CD4-positive, alpha-beta T cell treated with Interleukin-15 for 4 hours (primary cell): ENCODE measurements around the gene ICOSLG.
"Not testable (repeated sequence)": the region's sequence is repeated elsewhere in the genome, so short reads cannot be mapped to it uniquely, and the experiment has no call there.

Experiments
- DNase-seq: peaks from one replicate; pipeline ENCODE4 v3.0.0-alpha.2; 2020; ENCODE audit warnings: low spot score

ICOSLG gene

DNA sequence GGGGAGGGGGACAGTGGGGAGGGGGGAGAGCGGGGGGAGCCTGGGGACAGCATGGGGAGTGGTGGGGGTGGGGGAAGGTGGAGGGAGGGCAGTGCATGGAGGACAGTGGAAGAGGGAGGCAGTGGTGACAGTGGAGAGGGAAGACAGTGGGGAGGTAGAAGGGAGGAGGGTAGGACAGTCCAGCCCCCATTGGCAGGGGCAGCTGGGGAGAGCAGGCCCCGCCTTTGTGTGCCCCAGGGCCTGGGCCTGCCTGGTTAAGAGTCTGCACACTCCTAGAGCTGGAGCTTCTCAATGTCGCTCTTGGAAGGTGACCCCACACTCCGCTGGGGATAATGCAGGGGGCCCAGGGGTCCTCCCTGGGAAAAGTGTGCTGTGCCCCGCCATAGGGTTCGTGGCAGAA, 15.1 kb downstream of the ICOSLG start:
- not testable (repeated sequence) for DNase-seq

DNA sequence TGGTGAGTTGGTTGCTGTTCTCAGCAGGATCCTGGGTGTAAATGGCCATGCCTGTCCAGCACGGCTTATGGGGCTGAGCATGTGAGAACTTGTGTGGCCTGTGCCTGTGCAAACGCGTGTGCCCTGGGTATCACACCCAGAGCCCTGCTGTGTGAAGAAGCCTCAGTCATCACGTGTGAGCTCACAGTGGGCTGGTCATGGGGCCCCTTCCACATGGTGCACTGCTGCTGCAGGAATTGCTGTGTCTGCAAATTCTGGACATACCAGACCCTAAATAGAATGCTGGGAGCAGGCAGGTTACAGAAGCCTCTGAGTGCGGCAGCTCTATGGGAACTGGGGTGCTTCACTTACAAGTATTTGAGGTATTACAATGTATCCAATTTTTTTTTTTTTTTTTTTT, 17.4 kb downstream of the ICOSLG start:
- DNase-seq: not testable (repeated sequence)

DNA sequence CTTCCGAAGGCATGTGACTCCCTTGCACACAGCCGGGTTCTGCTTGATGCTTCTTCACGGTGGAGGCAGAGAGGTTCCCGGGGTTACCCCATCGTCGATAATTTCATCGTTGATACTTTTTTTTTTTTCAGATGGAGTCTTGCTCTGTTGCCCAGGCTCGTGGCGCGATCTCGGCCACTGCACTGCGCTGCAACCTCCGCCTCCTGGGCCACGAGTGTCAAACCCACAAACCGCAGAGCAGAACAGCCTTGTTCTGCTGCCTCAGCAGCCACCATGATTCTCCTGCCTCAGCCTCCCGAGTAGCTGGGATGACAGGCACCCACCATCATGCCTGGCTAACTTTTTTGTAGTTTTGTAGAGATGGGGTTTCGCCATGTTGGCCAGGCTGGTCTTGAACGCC, 20.1 kb downstream of the ICOSLG start:
- DNase-seq: not testable (repeated sequence)

DNA sequence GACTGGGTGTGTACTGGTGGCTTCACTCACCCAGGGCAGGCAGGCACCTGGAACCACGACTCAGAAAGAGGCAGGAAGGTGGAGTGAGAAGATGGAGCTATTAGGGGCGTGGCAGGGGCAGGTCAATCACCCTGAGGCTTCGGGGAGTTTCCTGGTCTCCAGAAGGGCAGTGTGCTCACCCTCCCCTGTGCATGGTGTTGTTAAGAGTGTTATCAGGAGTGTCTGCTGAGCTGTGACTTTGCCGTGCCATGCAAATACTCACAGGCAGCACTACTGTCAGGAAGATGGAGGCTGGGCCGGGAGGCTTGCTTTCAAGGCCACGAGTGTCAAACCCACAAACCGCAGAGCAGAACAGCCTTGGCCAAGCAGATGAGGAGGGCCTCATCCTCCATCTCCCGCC, 22.3 kb downstream of the ICOSLG start:
- DNase-seq: not testable (repeated sequence)

DNA sequence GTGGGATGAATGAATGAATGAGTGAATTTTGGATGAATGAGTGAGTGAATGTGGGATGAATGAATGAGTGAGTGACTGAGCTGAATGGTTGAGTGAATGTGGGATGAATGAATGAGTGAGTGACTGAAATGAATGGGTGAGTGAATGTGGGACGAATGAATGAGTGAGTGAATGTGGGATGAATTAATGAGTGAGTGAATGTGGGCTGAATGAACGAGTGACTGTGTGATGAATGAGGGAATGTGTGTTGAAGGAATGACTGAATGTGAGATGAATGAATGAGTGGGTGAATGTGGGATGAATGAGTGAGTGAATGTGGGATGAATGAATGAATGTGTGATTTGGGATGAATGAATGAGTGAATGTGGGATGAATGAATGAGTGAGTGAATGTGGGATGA, 28.8 kb downstream of the ICOSLG start:
- DNase-seq: not testable (repeated sequence)

DNA sequence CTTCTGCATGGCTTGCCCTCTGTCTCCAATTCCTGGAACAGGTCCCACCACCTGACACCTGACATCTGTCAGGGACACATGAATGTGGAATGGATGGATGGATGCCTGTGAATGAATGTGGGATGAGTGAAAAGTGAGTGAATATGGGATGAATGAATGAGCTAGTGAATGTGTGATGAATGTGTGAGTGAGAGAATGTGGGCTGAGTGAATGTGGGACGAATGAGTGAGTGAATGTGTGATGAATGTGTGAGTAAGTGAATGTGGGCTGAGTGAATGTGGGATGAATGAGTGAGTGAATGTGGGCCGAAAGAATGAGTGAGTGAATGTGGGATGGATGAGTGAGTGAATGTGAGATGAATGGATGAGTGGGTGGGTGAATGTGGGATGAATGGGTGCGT, 29.2 kb downstream of the ICOSLG start:
- DNase-seq: not testable (repeated sequence)

DNA sequence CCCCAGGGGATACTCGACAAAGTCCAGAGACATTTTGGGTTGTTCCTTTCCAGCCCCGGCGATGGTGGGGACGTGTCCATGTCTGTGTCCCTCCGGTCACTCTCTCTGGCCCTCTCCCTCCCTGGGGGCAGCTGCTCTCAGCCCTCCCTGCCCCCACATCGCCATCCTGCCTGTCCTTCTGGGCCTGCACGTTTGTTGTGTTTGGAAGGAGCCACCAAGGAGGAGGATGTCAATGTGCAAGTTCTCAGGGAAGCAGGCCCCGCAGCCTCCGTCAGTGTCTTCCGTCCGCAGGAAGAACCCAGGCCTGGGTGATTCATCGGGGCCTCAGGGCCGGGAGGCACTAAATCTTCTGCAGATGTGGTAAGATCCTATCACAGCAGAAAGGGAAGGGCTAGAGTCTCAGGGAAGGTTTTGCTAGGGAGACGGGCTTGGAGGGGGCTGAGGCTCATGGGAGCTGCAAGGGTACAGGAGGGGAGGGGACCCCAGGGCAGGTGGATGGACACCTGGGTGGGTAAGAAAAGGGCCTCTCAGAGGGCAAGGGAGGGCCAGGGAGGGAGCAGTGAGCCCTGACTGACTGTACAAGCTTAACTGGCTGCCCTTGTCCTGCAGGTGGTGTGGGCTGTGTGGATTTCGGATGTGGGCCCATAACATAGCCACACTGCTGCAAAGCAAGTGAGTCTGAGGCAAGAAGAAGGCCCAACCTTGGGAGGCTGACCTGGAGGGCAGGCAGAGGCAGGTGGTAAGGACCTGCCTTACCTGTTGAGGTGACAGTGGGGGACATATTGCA, 32.7 kb downstream of the ICOSLG start:
- not testable (repeated sequence) for DNase-seq

DNA sequence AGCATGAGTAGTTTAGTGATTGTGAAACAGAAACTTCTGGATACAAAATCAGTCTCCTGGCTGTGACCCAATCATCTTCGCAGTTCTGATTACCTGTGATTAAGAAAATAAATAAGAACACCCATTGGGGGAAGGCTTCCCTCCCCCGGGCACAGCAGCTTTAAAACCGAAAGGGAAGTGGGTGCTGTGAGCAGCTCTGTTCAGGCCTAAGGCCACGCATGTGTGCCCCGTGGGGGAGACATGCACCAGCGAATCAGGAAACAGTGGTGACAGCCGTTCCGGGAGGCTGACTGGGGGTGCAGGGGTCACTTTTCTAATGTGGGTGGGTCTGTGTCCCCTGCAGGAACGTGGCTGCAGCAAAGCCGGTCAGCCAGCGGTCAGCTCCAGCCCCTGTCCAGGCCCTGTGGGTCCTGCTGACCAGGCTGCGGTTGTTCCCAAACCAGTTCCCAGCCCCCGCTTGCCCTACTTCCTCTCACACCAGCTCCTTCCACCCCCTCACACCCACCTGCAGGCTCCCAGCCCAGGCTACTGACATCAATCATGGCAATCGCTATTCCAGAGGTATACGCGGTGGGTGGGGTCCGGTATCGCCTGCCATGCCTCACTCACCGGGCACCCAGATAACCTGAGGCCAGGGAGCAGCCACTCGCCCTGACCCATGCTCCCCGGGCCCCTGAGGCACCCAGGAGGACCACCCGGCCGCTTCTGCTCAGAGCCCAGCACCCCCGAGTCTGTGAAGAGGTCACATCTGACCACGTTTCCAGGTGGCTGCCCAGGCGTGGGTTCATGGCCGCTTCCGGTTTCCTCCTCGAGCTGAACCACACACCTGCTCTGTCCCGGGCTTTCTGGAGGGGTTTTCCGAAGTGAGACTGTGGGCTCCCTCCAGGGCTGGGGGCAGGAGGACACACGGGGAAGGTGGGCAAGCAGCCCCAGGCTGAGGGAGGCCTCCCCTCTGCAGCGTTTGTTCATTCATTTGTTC, 33.8 kb downstream of the ICOSLG start:
- not testable (repeated sequence) for DNase-seq

DNA sequence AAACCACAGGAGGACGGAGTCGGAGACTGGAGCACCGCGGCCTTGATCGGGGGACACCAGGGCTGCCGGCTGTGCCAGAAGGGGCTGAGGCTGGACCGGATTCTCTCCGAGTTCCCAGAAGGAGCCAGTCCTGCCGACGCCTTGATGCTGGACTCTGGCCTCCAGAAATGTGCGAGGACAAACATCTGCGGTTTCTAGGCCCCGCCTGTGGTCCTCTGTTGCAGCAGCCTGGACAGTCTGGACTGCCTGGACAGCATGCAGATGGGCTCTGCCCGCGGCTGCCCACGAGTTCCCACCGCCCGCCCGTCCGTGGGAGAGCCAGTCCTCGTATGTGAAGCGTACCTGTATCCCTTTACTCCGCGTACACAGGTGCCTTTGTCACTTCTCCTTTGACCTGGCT, 34.6 kb downstream of the ICOSLG start:
- DNase-seq: not testable (repeated sequence)

DNA sequence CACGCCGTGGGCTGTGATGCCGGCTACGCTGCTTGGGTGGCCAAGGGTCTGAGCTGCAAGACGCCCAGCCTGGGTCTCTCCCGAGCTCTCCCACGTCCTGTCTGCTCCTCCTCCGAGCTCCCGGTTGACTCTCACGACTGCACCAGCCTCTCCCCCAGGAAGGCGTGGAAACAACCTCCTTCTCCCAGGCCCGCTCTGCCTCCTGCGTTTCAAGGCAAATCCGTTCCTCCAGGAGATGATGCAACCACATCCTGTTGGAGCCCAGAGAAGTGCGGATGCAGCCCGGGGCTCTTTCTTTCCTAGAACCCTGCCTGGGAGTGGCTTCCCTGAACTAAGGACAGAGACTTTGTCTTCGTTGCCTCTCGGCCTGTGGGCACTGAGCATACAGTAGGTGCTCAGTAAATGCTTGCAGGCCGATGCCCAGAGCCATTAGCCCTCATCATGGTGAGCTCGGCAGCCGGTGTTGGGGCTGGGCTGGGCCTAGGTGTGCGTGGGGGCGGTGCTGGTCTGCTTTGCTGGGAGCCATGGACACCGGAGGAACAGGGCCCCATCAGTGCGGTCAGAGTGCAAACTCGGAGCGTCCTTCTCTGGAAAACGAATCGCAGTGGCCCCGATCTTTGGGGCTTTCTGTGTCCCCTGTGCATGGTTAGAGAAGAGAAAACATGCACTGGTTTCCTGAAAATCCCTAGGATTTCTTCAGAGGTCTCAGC, 38.0 kb downstream of the ICOSLG start:
- not testable (repeated sequence) for DNase-seq

DNA sequence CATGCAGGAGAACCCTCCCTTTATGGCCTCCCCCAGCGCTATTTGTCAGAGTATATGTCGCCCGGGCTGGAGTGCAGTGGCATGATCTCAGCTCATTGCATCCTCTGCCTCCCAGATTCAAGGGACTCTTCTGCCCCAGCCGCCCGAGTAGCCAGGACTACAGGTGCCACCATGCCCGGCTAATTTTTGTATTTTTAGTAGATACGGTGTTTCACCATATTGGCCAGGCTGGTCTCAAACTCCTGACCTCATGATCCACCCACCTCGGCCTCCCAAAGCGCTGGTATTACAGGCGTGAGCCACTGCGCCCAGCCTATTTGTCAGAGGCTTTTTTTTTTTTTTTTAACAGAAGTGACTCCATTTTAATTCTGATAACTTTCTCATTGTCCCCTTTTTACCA, 40.7 kb downstream of the ICOSLG start:
- DNase-seq: not testable (repeated sequence)

DNA sequence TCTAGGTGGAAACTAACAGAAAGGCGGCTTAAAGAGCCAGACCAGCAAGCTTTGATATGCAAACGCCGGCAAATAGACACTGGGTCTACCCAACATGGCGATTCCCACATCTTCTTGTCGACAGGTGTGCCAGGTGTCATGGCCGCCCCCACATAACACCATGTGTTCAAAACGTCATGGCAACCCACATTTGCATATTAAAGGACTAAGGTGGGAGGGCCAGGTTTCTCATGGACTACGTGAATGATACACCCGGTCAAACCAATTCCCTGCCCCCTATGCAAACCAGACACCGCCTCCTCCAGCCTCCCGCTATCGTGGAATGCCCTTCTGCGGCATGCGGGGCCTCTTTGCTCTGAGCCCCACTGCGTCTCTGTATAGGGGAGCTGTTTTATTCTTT, 41.3 kb downstream of the ICOSLG start:
- no peak for DNase-seq

DNA sequence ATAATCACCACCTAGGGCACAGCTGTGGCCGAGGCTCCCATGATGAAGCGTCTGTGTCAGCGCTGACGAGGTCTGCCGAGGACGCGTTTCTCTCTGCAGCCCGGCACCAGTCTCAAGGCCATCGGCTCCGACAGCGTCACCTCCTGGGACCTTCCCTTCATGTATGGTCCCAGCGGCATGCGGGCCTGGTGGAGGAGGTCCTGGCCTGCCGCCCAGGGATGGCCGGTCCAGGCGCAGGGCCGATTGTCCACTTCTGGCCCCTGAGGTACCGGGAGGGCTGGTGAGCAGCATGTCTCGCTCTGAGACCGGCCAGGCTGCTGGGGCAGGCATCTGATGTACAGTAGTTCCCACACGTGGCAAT, 43.6 kb downstream of the ICOSLG start:
- DNase-seq: not testable (repeated sequence)

DNA sequence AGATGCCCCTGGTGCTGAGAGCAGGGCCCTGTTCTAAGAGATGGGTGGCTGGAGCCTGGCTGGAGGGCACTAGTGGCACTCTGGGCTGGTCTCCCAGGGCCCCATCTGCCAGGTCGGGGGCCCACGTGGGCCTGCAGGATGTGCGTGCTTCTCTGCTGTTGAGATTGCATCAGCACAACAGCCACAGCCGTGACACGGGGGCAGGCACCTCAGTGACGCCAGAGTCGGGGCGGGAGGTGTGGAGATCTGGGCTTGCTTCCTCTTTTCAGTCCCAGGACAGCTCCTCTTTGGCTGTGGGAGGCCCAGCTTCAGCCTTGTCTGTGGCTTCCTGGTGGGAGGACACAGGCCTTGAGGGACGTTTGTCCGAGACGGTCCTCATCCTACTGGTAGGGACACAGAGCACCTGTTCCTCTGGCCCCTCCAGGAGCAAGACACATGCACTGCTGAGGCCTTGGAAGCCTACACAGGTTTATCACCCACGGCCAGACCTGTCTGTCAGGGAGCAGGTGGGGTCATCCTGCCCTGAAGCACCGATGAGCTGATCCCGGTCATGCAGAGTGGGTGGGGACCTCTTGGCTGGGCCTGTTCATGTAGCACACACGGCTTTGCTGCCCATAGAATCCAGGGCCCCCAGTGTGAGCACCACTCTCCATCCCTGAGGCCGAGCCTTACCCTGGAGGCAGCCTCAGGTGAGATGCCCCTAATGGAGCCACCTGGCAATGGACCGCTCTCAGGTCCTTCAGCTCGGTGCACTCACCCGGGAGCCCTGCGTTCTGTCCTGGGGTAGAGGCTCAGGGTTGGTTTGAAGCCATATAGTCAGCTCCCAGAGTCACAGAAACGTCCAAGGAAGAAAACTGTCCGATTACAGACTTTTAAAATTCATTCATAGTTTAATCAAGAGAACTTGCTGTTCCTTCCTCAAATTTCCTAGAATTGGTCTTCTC, 44.3 kb downstream of the ICOSLG start:
- peak; percentile 35 for DNase-seq

DNA sequence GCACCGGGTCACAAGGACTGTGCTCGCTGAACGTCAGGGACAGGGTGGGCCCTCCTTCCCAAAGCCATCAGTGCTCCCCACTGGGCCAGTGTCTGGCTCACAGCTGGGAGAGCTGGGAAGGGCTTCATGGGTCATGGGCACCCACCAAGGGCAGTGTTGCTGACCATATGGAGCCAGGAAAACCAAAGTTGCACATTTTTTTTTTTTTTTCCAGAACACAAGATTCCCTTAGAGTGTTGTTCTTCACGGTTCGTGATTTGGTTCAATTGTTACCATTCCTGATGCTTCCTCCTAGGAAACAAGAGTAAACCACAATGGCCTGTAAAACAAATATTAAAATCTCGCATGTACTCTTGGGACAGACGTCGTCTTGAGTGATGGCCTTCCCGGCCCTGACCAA, 45.9 kb downstream of the ICOSLG start:
- not testable (repeated sequence) for DNase-seq

DNA sequence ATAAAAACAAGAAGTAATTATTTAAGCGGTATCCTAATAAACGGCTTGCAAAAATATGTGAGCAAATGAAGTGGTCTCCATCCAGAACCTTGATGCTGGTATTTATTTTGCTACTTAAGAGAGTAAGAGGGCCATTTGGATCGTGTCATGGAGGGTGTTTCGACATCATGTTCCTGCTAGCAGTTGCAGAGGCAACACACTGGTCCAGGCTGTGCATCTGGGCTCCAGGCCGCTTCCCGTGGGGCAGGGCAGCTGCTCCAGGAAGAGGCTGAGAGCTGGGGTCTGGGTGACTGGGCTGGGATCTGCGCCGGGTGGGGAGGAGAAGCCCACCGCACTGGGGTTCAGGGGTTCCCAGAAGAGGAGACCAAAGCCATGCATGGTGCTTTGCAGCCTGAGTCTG, 46.3 kb downstream of the ICOSLG start:
- not testable (repeated sequence) for DNase-seq

DNA sequence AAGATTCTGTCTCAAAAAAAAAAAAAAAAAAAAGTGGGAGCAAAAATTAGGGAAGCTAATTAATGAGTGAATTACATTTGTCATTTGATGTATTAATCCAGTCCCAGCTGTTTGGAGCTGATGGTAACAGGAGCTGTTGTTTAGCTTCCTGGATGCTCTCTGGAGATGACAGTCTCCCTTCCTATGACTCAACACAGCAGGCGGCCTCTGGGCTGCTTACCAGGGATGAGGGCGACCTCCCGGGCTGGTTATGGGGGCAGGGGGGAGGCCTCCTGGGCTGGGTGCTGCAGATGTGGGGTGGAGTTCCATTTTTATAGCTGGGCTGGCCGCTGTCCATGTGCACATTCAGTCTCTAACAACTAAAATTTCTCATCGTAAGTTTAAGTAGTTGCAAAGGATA, 47.6 kb downstream of the ICOSLG start:
- DNase-seq: not testable (repeated sequence)

DNA sequence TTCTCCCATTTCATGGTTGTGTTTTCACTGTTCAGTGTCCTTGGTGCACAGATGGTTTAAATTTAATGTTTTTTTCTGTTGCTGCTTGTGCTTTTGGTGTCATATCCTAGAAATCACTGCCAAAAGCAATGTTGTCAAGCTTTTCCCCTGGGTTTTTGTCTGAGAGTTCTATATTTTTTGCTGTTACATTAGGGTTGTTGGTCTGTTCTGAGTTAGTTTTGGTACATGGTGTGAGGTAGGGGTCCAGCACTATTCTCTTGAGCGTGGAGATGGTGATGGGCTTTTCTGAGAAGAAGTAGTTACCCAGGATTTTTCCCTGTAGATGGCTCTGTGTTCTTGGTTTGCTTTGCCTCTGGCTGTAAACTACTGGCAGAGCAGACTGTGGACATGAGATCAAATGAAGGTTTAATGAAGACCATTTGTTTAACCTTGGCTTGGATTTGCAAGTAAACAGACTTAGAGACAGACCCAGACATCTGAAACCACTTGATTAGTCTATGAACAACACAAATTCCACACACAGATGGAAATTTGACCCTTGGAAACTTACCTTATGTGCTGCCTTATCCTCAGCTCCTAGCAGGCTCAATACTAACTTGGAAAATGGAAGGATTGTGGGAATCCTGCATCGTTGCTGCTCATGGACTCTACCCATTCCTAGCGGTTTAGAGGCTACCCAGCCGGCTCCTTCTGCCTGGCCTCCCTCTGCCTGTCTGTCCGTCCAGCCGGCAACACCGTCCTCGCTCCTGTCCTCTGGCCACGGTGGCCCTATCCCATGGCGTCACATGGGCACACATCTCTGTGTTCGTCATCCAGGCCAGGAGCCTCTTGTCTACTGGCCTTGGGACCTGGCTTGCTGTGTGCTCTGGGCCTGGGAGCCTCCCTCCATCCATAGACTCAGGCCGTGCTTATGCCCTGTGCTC, 50.1 kb downstream of the ICOSLG start:
- not testable (repeated sequence) for DNase-seq

DNA sequence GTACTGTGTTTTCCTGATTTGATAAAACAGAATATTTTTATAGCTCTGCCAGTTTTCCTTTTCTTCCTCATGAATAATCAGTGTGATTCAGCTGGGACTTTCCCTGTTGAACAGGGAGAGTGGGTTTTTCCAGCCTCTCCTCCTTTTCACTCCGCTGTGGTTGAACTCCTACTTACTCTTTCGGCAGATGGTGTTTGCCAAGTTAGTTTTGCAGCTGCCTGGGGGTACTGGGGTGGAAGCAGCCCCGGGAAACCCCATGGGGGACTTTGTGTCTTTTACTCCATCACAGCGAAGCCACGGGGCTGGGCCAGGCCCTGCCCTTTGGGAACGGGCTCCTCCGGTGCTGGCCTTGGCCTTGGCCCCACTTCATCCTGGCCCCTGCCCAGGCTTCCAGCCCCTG, 55.9 kb downstream of the ICOSLG start:
- DNase-seq: not testable (repeated sequence)

DNA sequence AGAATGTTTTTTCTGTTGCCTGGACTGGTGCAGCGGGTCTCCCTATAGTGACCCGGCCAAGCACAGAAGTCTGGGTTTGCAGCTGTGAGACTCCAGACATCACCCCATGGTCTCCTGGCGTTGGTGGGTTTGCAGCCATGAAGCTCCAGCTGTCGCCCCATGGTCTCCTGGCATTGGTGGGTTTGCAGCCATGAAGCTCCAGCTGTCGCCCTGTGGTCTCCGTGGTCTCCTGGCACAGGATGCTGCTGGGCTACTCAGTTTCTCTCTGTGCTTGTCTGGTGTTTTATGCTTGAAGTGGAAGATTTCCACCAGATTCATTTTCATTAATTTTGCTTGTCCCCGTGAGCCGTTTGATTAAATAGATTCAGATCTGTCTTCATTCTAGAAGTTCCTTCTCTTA, 58.5 kb downstream of the ICOSLG start:
- not testable (repeated sequence) for DNase-seq
